ENCODE results near the gene COL18A1.

GRCh38 chr21:45378258-45378966 is 26.6 kb upstream of the COL18A1 start:
- no peak for TF ChIP-seq CTCF (conservative IDR thresholded peaks at IDR 0.05; ENCODE audit: low read depth, low read length)
- no peak for TF ChIP-seq EZH2 (IDR thresholded peaks at IDR 0.05; ENCODE audit: borderline replicate concordance, low read depth, low read length, poor library complexity, severe bottlenecking)
